ENCODE data around the gene SLC22A7. TPM values are rescaled to one million over a fixed set of nuclear protein-coding genes. Genes with fewer than 3 reads are reported as not detected.

SLC22A7 gene
- polyA plus RNA-seq, 4 donors = 0.10 to 0.50 TPM; not detected in 2

GRCh38 chr6:43283514-43283901 lies 14.6 kb upstream of the SLC22A7 start:
- DNase-seq = no peak
- 86 to 92% (median 91%) methylated on average over 15 to 18 of the region's 18 CpGs for WGBS, 3 donors
- no peaks in the 10 kb centered on the region for H3K36me3 ChIP-seq (ENCODE audit: control insufficient read depth in 3 of 3, insufficient read depth in 2 of 3, low read depth in 1 of 3, low read length in 3 of 3)

GRCh38 chr6:43283905-43284304 lies 14.2 kb upstream of the SLC22A7 start:
- Histone ChIP-seq H3K27ac (ENCODE audit: low read depth in 1 of 3, low read length in 2 of 3) (no peak overlapping the region), H3K9me3 (ENCODE audit: control insufficient read depth in 2 of 2, insufficient read depth in 1 of 2, low read depth in 1 of 2, low read length in 1 of 2) (no peaks in the 10 kb centered on the region), H3K27me3 (ENCODE audit: control insufficient read depth in 3 of 3, insufficient read depth in 3 of 3, low read length in 3 of 3) (no peaks in the 10 kb centered on the region), H3K4me1 (ENCODE audit: control insufficient read depth in 3 of 3, insufficient read depth in 2 of 3, low read depth in 1 of 3, low read length in 2 of 3) (peaks cover 4 to 47% (median 8%) of the 10 kb centered on the region in 3 donors), H3K4me3 (ENCODE audit: low read depth in 1 of 3, low read length in 3 of 3) (no peak overlapping the region), H3K36me3 (ENCODE audit: control insufficient read depth in 3 of 3, insufficient read depth in 2 of 3, low read depth in 1 of 3, low read length in 3 of 3) (no peaks in the 10 kb centered on the region)
- DNase-seq = no peak
- WGBS, 3 donors = 69 to 90% (median 72%) methylated on average over 23 to 27 of the region's 27 CpGs
- no peak for FAIRE-seq

More at GRCh38 chr6:43283514-43283901, 14.6 kb upstream of the SLC22A7 start:
- Histone ChIP-seq H3K9me3 (ENCODE audit: control insufficient read depth in 2 of 2, insufficient read depth in 1 of 2, low read depth in 1 of 2, low read length in 1 of 2) (no peaks in the 10 kb centered on the region), H3K27me3 (ENCODE audit: control insufficient read depth in 3 of 3, insufficient read depth in 3 of 3, low read length in 3 of 3) (no peaks in the 10 kb centered on the region), H3K4me3 (ENCODE audit: low read depth in 1 of 3, low read length in 3 of 3) (no peak overlapping the region), H3K27ac (ENCODE audit: low read depth in 1 of 3, low read length in 2 of 3) (no peak overlapping the region), H3K4me1 (ENCODE audit: control insufficient read depth in 3 of 3, insufficient read depth in 2 of 3, low read depth in 1 of 3, low read length in 2 of 3) (peaks cover 5 to 51% (median 8%) of the 10 kb centered on the region in 3 donors)
- no peak for FAIRE-seq

GRCh38 chr6:43284991-43285781 lies 12.9 kb upstream of the SLC22A7 start:
- no peak overlapping the region for H3K27ac ChIP-seq (ENCODE audit: low read depth in 1 of 3, low read length in 2 of 3)
- H3K36me3 ChIP-seq (ENCODE audit: control insufficient read depth in 3 of 3, insufficient read depth in 2 of 3, low read depth in 1 of 3, low read length in 3 of 3) = no peaks in the 10 kb centered on the region
- no peaks in the 10 kb centered on the region for H3K9me3 ChIP-seq (ENCODE audit: control insufficient read depth in 2 of 2, insufficient read depth in 1 of 2, low read depth in 1 of 2, low read length in 1 of 2)
- no peaks in the 10 kb centered on the region for H3K27me3 ChIP-seq (ENCODE audit: control insufficient read depth in 3 of 3, insufficient read depth in 3 of 3, low read length in 3 of 3)
- DNase-seq (peak in 1 of 2 donors; percentile 54), FAIRE-seq (no peak)
- H3K4me3 ChIP-seq (ENCODE audit: low read depth in 1 of 3, low read length in 3 of 3) = peak overlapping the region in 2 of 3 donors; percentile 26 to 46
- WGBS, 3 donors = 10 to 30% (median 16%) methylated on average over 54 to 83 of the region's 83 CpGs
- H3K4me1 ChIP-seq (ENCODE audit: control insufficient read depth in 3 of 3, insufficient read depth in 2 of 3, low read depth in 1 of 3, low read length in 2 of 3) = peaks cover 0 to 38% (median under 1%) of the 10 kb centered on the region in 3 donors

- Histone ChIP-seq H3K36me3 (ENCODE audit: control insufficient read depth in 3 of 3, insufficient read depth in 2 of 3, low read depth in 1 of 3, low read length in 3 of 3) (no peaks in the 10 kb centered on the region), H3K4me1 (ENCODE audit: control insufficient read depth in 3 of 3, insufficient read depth in 2 of 3, low read depth in 1 of 3, low read length in 2 of 3) (peaks cover 0 to 40% (median 2%) of the 10 kb centered on the region in 3 donors), H3K4me3 (ENCODE audit: low read depth in 1 of 3, low read length in 3 of 3) (no peak overlapping the region), H3K9me3 (ENCODE audit: control insufficient read depth in 2 of 2, insufficient read depth in 1 of 2, low read depth in 1 of 2, low read length in 1 of 2) (no peaks in the 10 kb centered on the region), H3K27me3 (ENCODE audit: control insufficient read depth in 3 of 3, insufficient read depth in 3 of 3, low read length in 3 of 3) (no peaks in the 10 kb centered on the region), H3K27ac (ENCODE audit: low read depth in 1 of 3, low read length in 2 of 3) (no peak overlapping the region)
- FAIRE-seq (no peak), DNase-seq (no peak)
- 81 to 85% (median 85%) methylated on average over 5 of the region's 5 CpGs for WGBS, 3 donors
Measured at GRCh38 chr6:43285832-43286231, 12.2 kb upstream of the SLC22A7 start.

GRCh38 chr6:43286456-43286979 lies 11.5 kb upstream of the SLC22A7 start:
- no peak overlapping the region for H3K4me3 ChIP-seq (ENCODE audit: low read depth in 1 of 3, low read length in 3 of 3)
- no peak for DNase-seq
- H3K9me3 ChIP-seq (ENCODE audit: control insufficient read depth in 2 of 2, insufficient read depth in 1 of 2, low read depth in 1 of 2, low read length in 1 of 2) = no peaks in the 10 kb centered on the region
- no peak overlapping the region for H3K27ac ChIP-seq (ENCODE audit: low read depth in 1 of 3, low read length in 2 of 3)
- 91 to 95% (median 91%) methylated on average over 6 of the region's 6 CpGs for WGBS, 3 donors
- H3K36me3 ChIP-seq (ENCODE audit: control insufficient read depth in 3 of 3, insufficient read depth in 2 of 3, low read depth in 1 of 3, low read length in 3 of 3) = no peaks in the 10 kb centered on the region
- peaks cover 0 to 44% (median 2%) of the 10 kb centered on the region in 3 donors for H3K4me1 ChIP-seq (ENCODE audit: control insufficient read depth in 3 of 3, insufficient read depth in 2 of 3, low read depth in 1 of 3, low read length in 2 of 3)
- no peak for FAIRE-seq
- no peaks in the 10 kb centered on the region for H3K27me3 ChIP-seq (ENCODE audit: control insufficient read depth in 3 of 3, insufficient read depth in 3 of 3, low read length in 3 of 3)

GRCh38 chr6:43286980-43287716 lies 10.9 kb upstream of the SLC22A7 start:
- DNase-seq (no peak), FAIRE-seq (no peak)
- peak overlapping the region in 1 of 3 donors; percentile 11 for H3K27ac ChIP-seq (ENCODE audit: low read depth in 1 of 3, low read length in 2 of 3)
- H3K4me1 ChIP-seq (ENCODE audit: control insufficient read depth in 3 of 3, insufficient read depth in 2 of 3, low read depth in 1 of 3, low read length in 2 of 3) = peaks cover 0 to 42% (median 2%) of the 10 kb centered on the region in 3 donors
- H3K27me3 ChIP-seq (ENCODE audit: control insufficient read depth in 3 of 3, insufficient read depth in 3 of 3, low read length in 3 of 3) = no peaks in the 10 kb centered on the region
- H3K4me3 ChIP-seq (ENCODE audit: low read depth in 1 of 3, low read length in 3 of 3) = no peak overlapping the region
- H3K36me3 ChIP-seq (ENCODE audit: control insufficient read depth in 3 of 3, insufficient read depth in 2 of 3, low read depth in 1 of 3, low read length in 3 of 3) = no peaks in the 10 kb centered on the region
- no peaks in the 10 kb centered on the region for H3K9me3 ChIP-seq (ENCODE audit: control insufficient read depth in 2 of 2, insufficient read depth in 1 of 2, low read depth in 1 of 2, low read length in 1 of 2)
- 65 to 69% (median 68%) methylated on average over 10 of the region's 10 CpGs for WGBS, 3 donors

- Histone ChIP-seq H3K27ac (ENCODE audit: low read depth in 1 of 3, low read length in 2 of 3) (peak overlapping the region in 1 of 3 donors; percentile 11), H3K4me3 (ENCODE audit: low read depth in 1 of 3, low read length in 3 of 3) (no peak overlapping the region), H3K4me1 (ENCODE audit: control insufficient read depth in 3 of 3, insufficient read depth in 2 of 3, low read depth in 1 of 3, low read length in 2 of 3) (peaks cover 0 to 41% (median 2%) of the 10 kb centered on the region in 3 donors), H3K9me3 (ENCODE audit: control insufficient read depth in 2 of 2, insufficient read depth in 1 of 2, low read depth in 1 of 2, low read length in 1 of 2) (no peaks in the 10 kb centered on the region), H3K36me3 (ENCODE audit: control insufficient read depth in 3 of 3, insufficient read depth in 2 of 3, low read depth in 1 of 3, low read length in 3 of 3) (no peaks in the 10 kb centered on the region), H3K27me3 (ENCODE audit: control insufficient read depth in 3 of 3, insufficient read depth in 3 of 3, low read length in 3 of 3) (no peaks in the 10 kb centered on the region)
- 49 to 65% (median 56%) methylated on average over 7 of the region's 7 CpGs for WGBS, 3 donors
- DNase-seq = no peak
- FAIRE-seq = no peak
Measured at GRCh38 chr6:43287717-43288679, 10.1 kb upstream of the SLC22A7 start.

Data from small intestine (tissue), 7 donors.